Heart right ventricle (tissue), 16 donors: Measurements from ENCODE around the gene TTK. TPM values are rescaled to one million over a fixed set of nuclear protein-coding genes. Genes with fewer than 3 reads are reported as not detected.

Experiments used
- ATAC-seq, 8 donors: fragments of 200-7000 bp; cut with Tn5 transposase; one replicate each; pipeline ENCODE4 v1.9.1; 2020; ENCODE audit warnings: mild to moderate bottlenecking in 8 of 8, moderate library complexity in 8 of 8, moderate number of reproducible peaks in 1 of 8
- DNase-seq, 2 donors: peaks; one replicate each; pipeline ENCODE4 v3.0.0-alpha.2; 2020
- H3K27ac ChIP-seq, 10 donors: fragments of 200-600 bp; sonication (generic) in 2 of 10; one replicate each; pipeline versions ENCODE4 v1.5.0 to v1.8.0; 2020 to 2022; ENCODE audit warnings: mild to moderate bottlenecking in 3 of 10
- H3K27me3 ChIP-seq, 7 donors: fragments of 200-600 bp; one replicate each; pipeline ENCODE4 v1.8.0; 2021 to 2022; ENCODE audit warnings: mild to moderate bottlenecking in 2 of 7
- H3K36me3 ChIP-seq, 9 donors: fragments of 200-600 bp; sonication (generic) in 1 of 9; one replicate each; pipeline versions ENCODE4 v1.5.0 to v1.8.0; 2020 to 2022; ENCODE audit warnings: mild to moderate bottlenecking in 2 of 9
- H3K4me1 ChIP-seq, 9 donors: fragments of 200-600 bp; sonication (generic) in 1 of 9; one replicate each; pipeline versions ENCODE4 v1.5.0 to v1.8.0; 2020 to 2022; ENCODE audit warnings: mild to moderate bottlenecking in 4 of 9
- H3K4me3 ChIP-seq, 10 donors: fragments of 200-600 bp; sonication (generic) in 2 of 10; one replicate each; pipeline versions ENCODE4 v1.5.0 to v1.8.0; 2020 to 2022; ENCODE audit warnings: mild to moderate bottlenecking in 7 of 10, moderate library complexity in 2 of 10
- H3K9me3 ChIP-seq, 11 donors: fragments of 200-600 bp in 10 of 11; sonication (generic) in 2 of 11; one replicate each; pipeline versions ENCODE4 v1.5.0 to v1.8.0; 2013 to 2022; ENCODE audit warnings: mild to moderate bottlenecking in 2 of 11, control low read depth in 1 of 11, moderate library complexity in 1 of 11
- CTCF ChIP-seq, 9 donors: fragments of 200-600 bp; sonication (generic) in 2 of 9; IDR thresholded peaks; one replicate each; pipeline versions ENCODE4 v1.5.0 to v1.8.0; 2021 to 2022; ENCODE audit warnings: antibody characterized with exemption in 9 of 9, mild to moderate bottlenecking in 5 of 9, moderate library complexity in 1 of 9
- WGBS, 2 donors: extraction: QIAGEN DNeasy Blood & Tissue Kit; methylation state at CpG; one replicate each; pipeline ENCODE4 v1.1.7; 2013; ENCODE audit warnings: inconsistent platforms in 1 of 2; 5-methylcytosine and 5-hydroxymethylcytosine counted together
- intact Hi-C, 10 donors: fragments of 100-400 bp; cut with DNase I; formaldehyde crosslinking; loops; one replicate each; pipeline versions ENCODE4 v1.11.1 to v1.14.2; 2022
- polyA plus RNA-seq, 2 donors: library from polyadenylated mRNA; stranded (reverse); fragments of 200-250 nt; gene quantifications; one replicate each; pipeline ENCODE4 v1.2.3, GENCODE V29; 2013
- total RNA-seq, 10 donors: library from RNA; stranded (reverse); fragmentation: NEBNext Ultra II Directional in 3 of 10; extraction: Animal tissue kit (Norgen Biotek cat#: 25700) in 3 of 10; gene quantifications; one replicate each; pipeline versions ENCODE4 v1.2.1 to v1.2.4, GENCODE V29; 2021 to 2023
- donor health status: Arrhythmogenic right ventricular cardiomyopathy.
- donor health status: ischemic (EF 13 %, LVEDD 7.1; RV severe dilation, severe dysfunction).
- donor health status: healthy with polysubstance abuse.
- donor health status: DM: no; HTN: yes; CAD: no.
- donor health status: DM: no; HTN: no; CAD: no.
- donor health status: ischemic (EF 25% LVEDD 6.9; RV normal size, moderate dysfunction).
- donor health status: ischemic (EF 25% LVEDD 5.7; RV mildly dilated, moderate dysfunction).
- donor health status: healthy.
- donor health status: DM: yes; HTN: yes; CAD: no.
- donor health status: Ischemic cardiomyopathy.
- donor health status: ischemic (EF 35%, LVEDD 5.7; RV mildly dilated, moderate dysfunction).
- donor health status: nonischemic (EF 11% LVEDD 7.7; RV severe dilation, severe dysfunction).
- donor health status: DM: yes; HTN: yes; CAD: no.
- donor health status: PGD.
- donor health status: ischemic (EF 29% LVEDD 5.4; RV normal size, mild dysfunction).
- donor health status: nonischemic (EF 23%, LVEDD 6.1; RV moderate dilation, normal function).

TTK gene
- total and polyA plus RNA-seq, 12 donors, result 0.15 to 3.4 (median 0.36) TPM; not detected in 2

- no peaks in the 10 kb centered on the region for H3K27me3 ChIP-seq
- peaks cover 0 to 10% (median 7%) of the 10 kb centered on the region in 9 donors for H3K4me1 ChIP-seq
- no peaks in the 10 kb centered on the region for H3K9me3 ChIP-seq
- intact Hi-C loops, result loop anchor here in 3 of 10 donors (5.0 to 10.0 kb wide), 3 partner anchors 93 to 775 kb away; partner anchors contain the start of genes BCKDHB (in 2 of the 3) and HMGN3 (in 1 of the 3)
- ATAC-seq, result no peak
- WGBS, 2 donors, result 71 to 75% methylated on average over 1 of the region's 1 CpG
- H3K36me3 ChIP-seq, result peaks cover 0 to 31% (median 0%) of the 10 kb centered on the region in 9 donors
- no peak for TF ChIP-seq CTCF (IDR thresholded peaks at IDR 0.05)
- no peak for DNase-seq
- H3K27ac ChIP-seq, result no peak overlapping the region
- H3K4me3 ChIP-seq, result no peak overlapping the region
Observed at GRCh38 chr6:80009531-80009930, 5.1 kb downstream of the TTK start.

- ATAC-seq, result no peak
- Histone ChIP-seq H3K27ac (no peak overlapping the region), H3K36me3 (peaks cover 0 to 34% (median 0%) of the 10 kb centered on the region in 9 donors), H3K4me3 (no peak overlapping the region), H3K9me3 (no peaks in the 10 kb centered on the region), H3K27me3 (no peaks in the 10 kb centered on the region), H3K4me1 (peaks cover 0 to 4% (median 0%) of the 10 kb centered on the region in 9 donors)
- intact Hi-C loops, result no loop called here
- WGBS, 2 donors, result 63 to 88% methylated on average over 2 of the region's 2 CpGs
- no peak for TF ChIP-seq CTCF (IDR thresholded peaks at IDR 0.05)
- no peak for DNase-seq
Observed at GRCh38 chr6:80010288-80010687, 5.8 kb downstream of the TTK start.

- ATAC-seq (no peak), DNase-seq (no peak)
- Histone ChIP-seq H3K27ac (no peak overlapping the region), H3K4me1 (no peaks in the 10 kb centered on the region), H3K27me3 (no peaks in the 10 kb centered on the region), H3K9me3 (no peaks in the 10 kb centered on the region), H3K4me3 (no peak overlapping the region), H3K36me3 (peaks cover 0 to 33% (median 0%) of the 10 kb centered on the region in 9 donors)
- intact Hi-C loops, result no loop called here
- no peak for TF ChIP-seq CTCF (IDR thresholded peaks at IDR 0.05)
- WGBS, 2 donors, result 90 to 92% methylated on average over 2 of the region's 2 CpGs
Observed at GRCh38 chr6:80015839-80016435, 11.5 kb downstream of the TTK start.

- intact Hi-C loops, result no loop called here
- ATAC-seq (no peak), DNase-seq (no peak)
- Histone ChIP-seq H3K27ac (no peak overlapping the region), H3K4me3 (no peak overlapping the region), H3K4me1 (no peaks in the 10 kb centered on the region), H3K27me3 (no peaks in the 10 kb centered on the region), H3K9me3 (no peaks in the 10 kb centered on the region), H3K36me3 (peaks cover 0 to 4% (median 0%) of the 10 kb centered on the region in 9 donors)
- WGBS, 2 donors, result 91 to 93% methylated on average over 7 of the region's 7 CpGs
- TF ChIP-seq CTCF (IDR thresholded peaks at IDR 0.05), result no peak
Observed at GRCh38 chr6:80020381-80021120, 16.1 kb downstream of the TTK start.
